ENCODE measurements around the gene RFX3. TPM values are rescaled to one million over a fixed set of nuclear protein-coding genes. Genes with fewer than 3 reads are reported as not detected.

Gene RFX3
- total RNA-seq, 4 donors from 2014 or later, result 2.1 to 11.5 (median 7.3) TPM

DNA sequence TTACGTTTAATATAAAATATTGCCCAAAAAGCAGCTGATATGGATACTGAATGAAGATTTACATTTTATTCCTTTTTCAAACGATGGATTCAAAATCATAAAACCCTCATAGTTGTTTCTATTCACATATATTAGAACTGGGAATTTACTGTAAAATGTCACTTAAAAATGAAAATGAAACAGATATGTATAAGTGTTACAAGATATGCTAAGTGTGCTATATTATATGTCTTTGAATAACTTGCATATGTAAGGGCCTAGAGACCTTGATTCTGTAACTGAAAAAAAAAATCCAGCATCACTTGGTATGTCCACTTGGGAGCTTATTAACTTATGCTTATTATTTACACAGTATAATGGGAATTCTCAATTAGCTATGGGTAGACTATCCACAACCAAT lies 43.2 kb downstream of the RFX3 start:
- Histone ChIP-seq H3K4me1 (no peaks in the 10 kb centered on the region), H3K4me3 (no peak overlapping the region), H3K27me3 (no peaks in the 10 kb centered on the region), H3K9me3 (no peaks in the 10 kb centered on the region), H3K36me3 (peaks cover 0 to 6% of the 10 kb centered on the region in 2 donors), H3K27ac (no peak overlapping the region)
- ATAC-seq (no peak), DNase-seq (no peak)
- intact Hi-C loops (cut with DNase I; ENCODE audit: low total_unique reads) (no loop called here), in situ Hi-C loops (cut with MboI; ENCODE audit: low sequenced_read_pairs in 4 of 4) (no loop called here)
- no peak for TF ChIP-seq POLR2A (IDR thresholded peaks at IDR 0.05)
- TF ChIP-seq, protein P1, sequence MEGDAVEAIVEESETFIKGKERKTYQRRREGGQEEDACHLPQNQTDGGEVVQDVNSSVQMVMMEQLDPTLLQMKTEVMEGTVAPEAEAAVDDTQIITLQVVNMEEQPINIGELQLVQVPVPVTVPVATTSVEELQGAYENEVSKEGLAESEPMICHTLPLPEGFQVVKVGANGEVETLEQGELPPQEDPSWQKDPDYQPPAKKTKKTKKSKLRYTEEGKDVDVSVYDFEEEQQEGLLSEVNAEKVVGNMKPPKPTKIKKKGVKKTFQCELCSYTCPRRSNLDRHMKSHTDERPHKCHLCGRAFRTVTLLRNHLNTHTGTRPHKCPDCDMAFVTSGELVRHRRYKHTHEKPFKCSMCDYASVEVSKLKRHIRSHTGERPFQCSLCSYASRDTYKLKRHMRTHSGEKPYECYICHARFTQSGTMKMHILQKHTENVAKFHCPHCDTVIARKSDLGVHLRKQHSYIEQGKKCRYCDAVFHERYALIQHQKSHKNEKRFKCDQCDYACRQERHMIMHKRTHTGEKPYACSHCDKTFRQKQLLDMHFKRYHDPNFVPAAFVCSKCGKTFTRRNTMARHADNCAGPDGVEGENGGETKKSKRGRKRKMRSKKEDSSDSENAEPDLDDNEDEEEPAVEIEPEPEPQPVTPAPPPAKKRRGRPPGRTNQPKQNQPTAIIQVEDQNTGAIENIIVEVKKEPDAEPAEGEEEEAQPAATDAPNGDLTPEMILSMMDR (IDR thresholded peaks at IDR 0.05 in 4 of 5, conservative IDR thresholded peaks at IDR 0.05 in 1 of 5), result no peak

DNA sequence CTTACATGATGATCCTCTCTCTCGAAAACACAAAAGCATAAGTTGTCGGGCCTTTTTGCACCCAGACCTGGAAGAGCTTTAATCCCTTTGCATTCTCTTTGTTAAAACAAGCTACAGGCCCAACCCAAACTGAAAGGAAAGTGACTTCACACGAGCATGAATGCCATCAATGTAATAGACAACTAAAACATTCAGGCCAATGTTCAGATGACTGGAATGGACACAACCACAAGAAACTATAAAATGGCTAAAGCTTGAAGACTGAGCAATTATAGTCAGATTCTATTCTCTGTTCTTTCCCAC lies 45.5 kb downstream of the RFX3 start:
- in situ Hi-C loops (cut with MboI; ENCODE audit: low sequenced_read_pairs in 4 of 4), result no loop called here
- no peak for TF ChIP-seq POLR2A (IDR thresholded peaks at IDR 0.05)
- TF ChIP-seq, protein P1 (IDR thresholded peaks at IDR 0.05 in 4 of 5, conservative IDR thresholded peaks at IDR 0.05 in 1 of 5), result no peak
- Histone ChIP-seq H3K4me1 (no peaks in the 10 kb centered on the region), H3K36me3 (peaks cover 0 to 6% of the 10 kb centered on the region in 2 donors), H3K27ac (no peak overlapping the region), H3K4me3 (no peak overlapping the region), H3K27me3 (no peaks in the 10 kb centered on the region), H3K9me3 (no peaks in the 10 kb centered on the region)
- ATAC-seq (no peak), DNase-seq (no peak)
- intact Hi-C loops (cut with DNase I; ENCODE audit: low total_unique reads), result no loop called here

DNA sequence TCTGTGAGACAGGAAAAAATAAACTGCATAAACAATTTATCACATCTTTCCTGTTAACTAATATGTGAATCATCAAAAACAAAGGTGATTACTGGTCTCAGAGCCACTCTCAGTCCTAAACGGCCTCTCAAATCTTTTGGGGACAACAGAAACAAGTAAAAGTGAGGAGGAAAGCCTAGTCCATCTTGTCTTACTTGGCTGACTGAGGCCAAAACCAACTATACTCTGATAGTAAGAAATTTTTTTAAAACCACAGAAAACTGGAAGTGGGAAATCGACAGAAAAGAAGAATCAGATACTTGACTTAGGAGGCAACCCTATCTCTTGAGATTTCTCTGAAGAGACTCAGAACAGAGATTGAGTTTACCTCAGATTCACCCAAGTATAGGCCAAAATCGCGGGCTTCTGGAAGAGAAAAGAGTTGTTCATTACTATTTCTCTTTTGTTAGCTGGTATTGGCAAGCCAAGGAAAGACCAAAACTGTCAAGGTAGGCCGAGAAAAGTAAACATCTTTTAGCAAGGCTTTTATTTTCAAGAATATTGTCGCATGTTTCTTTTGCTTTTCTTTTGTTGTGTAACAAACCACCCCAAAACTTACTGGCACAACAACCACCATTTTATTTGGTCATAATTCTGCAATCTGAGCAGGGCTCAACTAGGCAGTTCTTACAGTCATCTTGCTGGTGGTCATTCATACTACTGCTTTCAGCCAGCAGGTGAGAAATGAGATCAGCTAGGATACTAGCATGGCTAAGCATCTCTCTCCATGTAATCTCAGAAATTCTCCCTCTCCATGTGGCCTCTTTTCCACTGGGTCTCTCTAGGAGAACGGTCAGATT lies 46.1 kb downstream of the RFX3 start:
- Histone ChIP-seq H3K27ac (peak overlapping the region in 1 of 4 donors; percentile 6), H3K4me1 (no peaks in the 10 kb centered on the region), H3K9me3 (no peaks in the 10 kb centered on the region), H3K36me3 (peaks cover 0 to 6% of the 10 kb centered on the region in 2 donors), H3K27me3 (no peaks in the 10 kb centered on the region), H3K4me3 (no peak overlapping the region)
- DNase-seq, result no peak
- in situ Hi-C loops (cut with MboI; ENCODE audit: low sequenced_read_pairs in 4 of 4), result no loop called here
- TF ChIP-seq POLR2A (IDR thresholded peaks at IDR 0.05), result no peak
- TF ChIP-seq, protein P1 (IDR thresholded peaks at IDR 0.05 in 4 of 5, conservative IDR thresholded peaks at IDR 0.05 in 1 of 5), result no peak
- ATAC-seq, result no peak
- intact Hi-C loops (cut with DNase I; ENCODE audit: low total_unique reads), result no loop called here

DNA sequence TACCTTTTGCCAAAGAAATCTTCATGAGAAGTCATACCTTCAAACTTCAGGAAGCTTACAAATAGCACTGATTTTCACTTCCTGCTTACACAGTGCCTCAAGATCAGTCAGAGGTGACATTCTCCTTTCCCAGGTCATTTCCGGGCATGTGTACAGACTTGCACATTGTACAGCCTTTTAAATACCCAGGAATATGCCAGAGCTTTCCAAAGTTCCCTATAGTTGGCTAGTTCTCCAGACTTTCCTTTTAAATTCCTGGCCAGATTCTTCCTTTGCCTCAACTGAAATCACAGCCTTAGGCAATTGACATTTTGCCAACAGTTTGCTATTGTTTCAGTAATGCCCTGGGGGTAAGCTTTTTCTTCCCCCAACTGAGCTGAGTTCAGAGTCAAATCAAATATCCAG lies 47.2 kb downstream of the RFX3 start:
- no peak overlapping the region for H3K27ac ChIP-seq
- TF ChIP-seq POLR2A (IDR thresholded peaks at IDR 0.05), result no peak
- TF ChIP-seq, protein P1 (IDR thresholded peaks at IDR 0.05 in 4 of 5, conservative IDR thresholded peaks at IDR 0.05 in 1 of 5), result no peak
- H3K27me3 ChIP-seq, result no peaks in the 10 kb centered on the region
- H3K4me1 ChIP-seq, result peaks cover 0 to 3% of the 10 kb centered on the region in 2 donors
- H3K9me3 ChIP-seq, result no peaks in the 10 kb centered on the region
- H3K36me3 ChIP-seq, result no peaks in the 10 kb centered on the region
- no peak for DNase-seq
- H3K4me3 ChIP-seq, result no peak overlapping the region
- ATAC-seq, result peak in 1 of 2 donors; percentile 50
- in situ Hi-C loops (cut with MboI; ENCODE audit: low sequenced_read_pairs in 4 of 4), result no loop called here
- intact Hi-C loops (cut with DNase I; ENCODE audit: low total_unique reads), result no loop called here

All from gastrocnemius medialis (tissue), 4 donors.